OCI-LY7 (cell line): ENCODE measurements around the gene IQCK. TPM values are rescaled to one million over a fixed set of nuclear protein-coding genes. Genes with fewer than 3 reads are reported as not detected.

Source experiments
- Bru-seq: library from RNA; stranded (reverse); fragments of 400-500 nt; gene quantifications from one replicate; lab custom pipeline; 2021; lab: Mats Ljungman, UMichigan
- BruChase-seq, 2 experiments: library from RNA; stranded (reverse); fragments of 400-500 nt; gene quantifications; one replicate each; lab custom pipeline; 2021; lab: Mats Ljungman, UMichigan
- BruUV-seq: library from RNA; stranded (reverse); fragments of 400-500 nt; replicated peaks from 2 replicates; lab custom pipeline; 2021; lab: Mats Ljungman, UMichigan
- CTCF ChIA-PET: fragments of 300-600 bp; sonication (Branson Sonifier 250); formaldehyde crosslinking; loops from one replicate; lab custom pipeline; 2022; ENCODE audit warnings: antibody characterized with exemption; ENCODE audit not compliant: unreplicated experiment; lab: Charles Lee
- POLR2A ChIA-PET: fragments of 300-600 bp; sonication (Branson Sonifier 250); formaldehyde crosslinking; loops from one replicate; lab custom pipeline; 2022; ENCODE audit warnings: antibody characterized with exemption; lab: Charles Lee
- DNase-seq: peaks from one replicate; pipeline ENCODE4 v3.0.0-alpha.2; 2015; ENCODE audit warnings: low spot score
- H2AFZ ChIP-seq: fragments of 200-600 bp; sonication (generic), shearing (Covaris generic); 2 replicates; pipeline ENCODE4 v1.6.1; 2014; ENCODE audit warnings: mild to moderate bottlenecking, antibody characterized with exemption, low read length, moderate library complexity
- H3K27ac ChIP-seq: fragments of 200-600 bp; sonication (generic); 2 replicates; pipeline ENCODE4 v1.5.1; 2014; ENCODE audit warnings: mixed run types, low read depth, mild to moderate bottlenecking, moderate library complexity, low read length, inconsistent platforms; ENCODE audit not compliant: poor library complexity, severe bottlenecking
- H3K36me3 ChIP-seq: fragments of 200-600 bp; sonication (generic); 2 replicates; pipeline ENCODE4 v1.6.1; 2014; ENCODE audit warnings: mild to moderate bottlenecking, antibody characterized with exemption, low read length, moderate library complexity, mixed read lengths; ENCODE audit not compliant: insufficient read depth
- H3K4me1 ChIP-seq: fragments of 200-600 bp; sonication (generic); 2 replicates; pipeline ENCODE4 v1.5.1; 2014; ENCODE audit warnings: mild to moderate bottlenecking, low read length; ENCODE audit not compliant: insufficient read depth, poor library complexity, severe bottlenecking
- H3K4me2 ChIP-seq: fragments of 200-600 bp; sonication (generic); 2 replicates; pipeline ENCODE4 v1.6.1; 2014; ENCODE audit warnings: mild to moderate bottlenecking, low read length
- H3K4me3 ChIP-seq: fragments of 200-600 bp; sonication (generic); 2 replicates; pipeline ENCODE4 v1.5.1; 2014; ENCODE audit warnings: mild to moderate bottlenecking, low read depth, low read length; ENCODE audit not compliant: poor library complexity, severe bottlenecking
- H3K79me2 ChIP-seq: fragments of 200-600 bp; sonication (generic); 2 replicates; pipeline ENCODE4 v1.6.1; 2016; ENCODE audit warnings: low read depth, mild to moderate bottlenecking, low read length, moderate library complexity, mixed read lengths; ENCODE audit not compliant: insufficient read depth
- H3K9me2 ChIP-seq: fragments of 200-600 bp; sonication (generic); 2 replicates; pipeline ENCODE4 v1.6.1; 2016; ENCODE audit warnings: mild to moderate bottlenecking, low read length, mixed read lengths; ENCODE audit not compliant: insufficient read depth
- H3K9me3 ChIP-seq: fragments of 200-600 bp; sonication (generic); 2 replicates; pipeline ENCODE4 v1.6.1; 2014; ENCODE audit warnings: mild to moderate bottlenecking, mixed run types, low read length, mixed read lengths
- H4K20me1 ChIP-seq: fragments of 200-600 bp; sonication (generic); 2 replicates; pipeline ENCODE4 v1.6.1; 2014; ENCODE audit warnings: mild to moderate bottlenecking, antibody characterized with exemption, low read length, moderate library complexity, mixed read lengths; ENCODE audit not compliant: insufficient read depth
- EZH2phosphoT487 ChIP-seq: fragments of 200-600 bp; sonication (generic); IDR thresholded peaks from 2 replicates; pipeline ENCODE4 v1.6.1; 2018; ENCODE audit warnings: low read depth, borderline replicate concordance, mild to moderate bottlenecking, mixed run types, antibody characterized with exemption, low read length, moderate library complexity, mixed read lengths
- intact Hi-C: fragments of 100-400 bp; cut with micrococcal nuclease; formaldehyde crosslinking; loops from one replicate; pipeline ENCODE4 v1.10.0; 2022; ENCODE audit not compliant: unreplicated experiment
- long read RNA-seq: library from polyadenylated mRNA; stranded (forward); transcript quantifications from one replicate; pipeline ENCODE4 v2.0.0, GENCODE V29; 2022
- total RNA-seq, 2 experiments: library from RNA; depleted of rRNA in 1 of 2; stranded (reverse); fragments of >200 nt in 1 of 2; shearing (Covaris generic) in 1 of 2; gene quantifications; 2 replicates each; pipeline ENCODE4 v1.2.3, GENCODE V29; 2014 to 2022
- TF ChIP-seq, protein P1 (sequence below): fragments of 200-600 bp; sonication (generic); conservative IDR thresholded peaks from 2 replicates; pipeline ENCODE4 v1.5.1; 2014; ENCODE audit warnings: mild to moderate bottlenecking, antibody characterized with exemption, low read length, moderate library complexity, mixed read lengths

IQCK gene, protein sequence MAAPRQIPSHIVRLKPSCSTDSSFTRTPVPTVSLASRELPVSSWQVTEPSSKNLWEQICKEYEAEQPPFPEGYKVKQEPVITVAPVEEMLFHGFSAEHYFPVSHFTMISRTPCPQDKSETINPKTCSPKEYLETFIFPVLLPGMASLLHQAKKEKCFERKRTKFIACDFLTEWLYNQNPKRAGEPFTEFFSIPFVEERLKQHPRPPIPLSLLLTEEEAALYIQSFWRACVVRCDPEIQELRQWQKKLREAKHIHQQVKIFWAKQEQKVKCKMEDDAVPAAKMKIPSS
- total RNA-seq (2014; rRNA removed; shearing (Covaris generic)) (1.3 and 2.2 TPM in 2 replicates), total RNA-seq (2022) (2.7 and 4.3 TPM in 2 replicates), Bru-seq, nascent RNA (percentile 37 among the genes with signal in this experiment), BruChase-seq, experiment 1, labeled RNA remaining after a 6-hour chase (percentile 36 among the genes with signal in this experiment), BruChase-seq, experiment 2, labeled RNA remaining after a 2-hour chase (percentile 37 among the genes with signal in this experiment)
- long read RNA-seq, partial matches to known transcripts: 0 of 3 reads
- long read RNA-seq, other reads (novel, unspliced or antisense): 2 of 3 reads

DNA sequence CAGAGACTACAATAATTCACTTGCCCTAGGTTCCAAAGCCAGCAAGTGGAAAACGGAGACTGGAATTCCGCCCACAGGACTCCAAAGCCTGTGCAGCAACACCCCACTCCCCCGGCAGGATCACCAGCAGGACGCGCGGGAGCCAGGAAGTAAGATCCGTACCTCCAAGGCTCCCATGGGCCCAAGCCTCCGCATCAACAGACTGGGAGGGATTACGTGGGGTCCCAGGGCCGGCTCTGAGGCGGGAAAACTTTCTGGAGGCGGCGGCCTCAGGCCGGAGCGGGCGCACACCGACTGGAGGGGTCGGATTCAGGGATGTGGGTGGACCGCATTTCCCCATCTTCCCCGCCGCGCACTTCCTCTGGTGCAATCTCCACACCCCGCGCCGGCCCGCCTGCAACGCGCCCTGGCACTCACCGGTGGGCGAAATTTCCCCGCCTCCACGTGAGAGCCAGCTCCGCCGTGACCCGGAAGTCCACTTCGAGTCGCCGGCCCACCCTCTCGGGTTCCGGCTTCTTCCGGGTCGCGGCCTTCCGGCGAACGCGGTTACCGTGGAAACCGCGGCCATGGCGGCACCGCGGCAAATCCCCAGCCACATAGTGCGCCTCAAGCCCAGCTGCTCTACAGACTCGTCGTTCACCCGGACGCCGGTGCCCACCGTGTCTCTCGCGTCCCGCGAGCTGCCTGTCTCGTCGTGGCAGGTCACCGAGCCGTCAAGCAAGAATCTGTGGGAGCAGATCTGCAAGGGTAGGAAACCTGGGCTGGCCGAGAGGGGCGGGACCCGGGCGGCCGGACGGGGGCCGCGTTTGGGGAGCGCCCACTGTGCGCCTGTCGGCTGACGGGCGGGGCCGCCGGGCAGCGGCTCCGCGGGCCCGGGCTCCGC lies at the start of gene IQCK, which contains the start of gene KNOP1:
TSS of gene IQCK (plus strand) at position 531 of the 883 bp plus-strand sequence. CDS start at position 567, 36 bp downstream.
TSS of gene KNOP1 (minus strand) at position 487 of the 883 bp plus-strand sequence. CDS start 3,192 bp downstream, outside the sequence.
- Histone ChIP-seq H3K4me1 (peaks cover 19% of the 10 kb centered on the region), H3K36me3 (peaks cover 21% of the 10 kb centered on the region), H3K9me3 (no peaks in the 10 kb centered on the region), H4K20me1 (peaks cover 5% of the 10 kb centered on the region), H3K4me2 (peak within 1 kb of the TSS; percentile 75), H3K4me3 (peak within 1 kb of the TSS; percentile 88), H3K9me2 (no peaks in the 10 kb centered on the region), H3K79me2 (peaks cover 43% of the 10 kb centered on the region), H2AFZ (peak within 1 kb of the TSS; percentile 67), H3K27ac (peak within 1 kb of the TSS; percentile 33)
- intact Hi-C loops: loop anchor here (5.0 kb wide), 1 partner anchor 161 kb away; the partner anchor contains the start of gene VPS35L
- ChIA-PET POLR2A (interaction anchor here (1.0 kb wide), 1 partner anchor 20 kb away, joined by 3 read pairs; no protein-coding TSS in a partner anchor), CTCF (no interaction called here)
- TF ChIP-seq EZH2phosphoT487: no peak
- TF ChIP-seq, protein P1, sequence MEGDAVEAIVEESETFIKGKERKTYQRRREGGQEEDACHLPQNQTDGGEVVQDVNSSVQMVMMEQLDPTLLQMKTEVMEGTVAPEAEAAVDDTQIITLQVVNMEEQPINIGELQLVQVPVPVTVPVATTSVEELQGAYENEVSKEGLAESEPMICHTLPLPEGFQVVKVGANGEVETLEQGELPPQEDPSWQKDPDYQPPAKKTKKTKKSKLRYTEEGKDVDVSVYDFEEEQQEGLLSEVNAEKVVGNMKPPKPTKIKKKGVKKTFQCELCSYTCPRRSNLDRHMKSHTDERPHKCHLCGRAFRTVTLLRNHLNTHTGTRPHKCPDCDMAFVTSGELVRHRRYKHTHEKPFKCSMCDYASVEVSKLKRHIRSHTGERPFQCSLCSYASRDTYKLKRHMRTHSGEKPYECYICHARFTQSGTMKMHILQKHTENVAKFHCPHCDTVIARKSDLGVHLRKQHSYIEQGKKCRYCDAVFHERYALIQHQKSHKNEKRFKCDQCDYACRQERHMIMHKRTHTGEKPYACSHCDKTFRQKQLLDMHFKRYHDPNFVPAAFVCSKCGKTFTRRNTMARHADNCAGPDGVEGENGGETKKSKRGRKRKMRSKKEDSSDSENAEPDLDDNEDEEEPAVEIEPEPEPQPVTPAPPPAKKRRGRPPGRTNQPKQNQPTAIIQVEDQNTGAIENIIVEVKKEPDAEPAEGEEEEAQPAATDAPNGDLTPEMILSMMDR: no peak
- DNase-seq: peak; percentile 92
- TSS peak; percentile 67 for BruUV-seq

DNA sequence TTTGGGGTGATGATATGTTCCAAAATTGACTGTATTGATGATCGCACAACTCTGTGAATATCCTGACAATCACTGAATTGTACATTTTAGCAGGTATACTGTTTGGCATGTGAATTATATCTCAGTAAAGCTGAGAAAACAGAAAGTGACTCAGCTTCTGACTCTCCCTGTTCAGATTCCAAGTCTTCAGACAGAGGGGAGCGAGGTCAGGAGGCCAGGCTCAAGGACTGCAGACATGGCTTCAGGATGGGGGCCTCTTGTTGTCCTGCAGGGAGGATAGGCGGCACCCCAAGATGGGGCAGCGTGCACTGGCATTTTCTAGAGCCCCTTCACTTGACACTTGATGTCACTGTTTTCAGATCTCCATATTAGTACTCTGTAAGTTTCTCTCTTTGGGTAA lies 45.7 kb upstream of the IQCK start:
- Histone ChIP-seq H3K9me2 (no peaks in the 10 kb centered on the region), H3K4me2 (no peak overlapping the region), H4K20me1 (no peaks in the 10 kb centered on the region), H3K4me1 (no peaks in the 10 kb centered on the region), H3K79me2 (no peaks in the 10 kb centered on the region), H3K36me3 (peaks cover 9% of the 10 kb centered on the region; the same call in 1 of the 2 replicates), H3K27ac (no peak overlapping the region), H3K4me3 (no peak overlapping the region), H2AFZ (no peak overlapping the region), H3K9me3 (no peaks in the 10 kb centered on the region)
- BruUV-seq: no TSS peak
- TF ChIP-seq EZH2phosphoT487: no peak
- TF ChIP-seq, protein P1: no peak
- ChIA-PET CTCF (no interaction called here), POLR2A (interaction anchor here (1.1 kb wide), 1 partner anchor 9 kb away, joined by 4 read pairs; no protein-coding TSS in a partner anchor)
- no peak for DNase-seq
- intact Hi-C loops: no loop called here
